HepG2 (cell line): ENCODE results near the gene MRNIP. TPM values are rescaled to one million over a fixed set of nuclear protein-coding genes. Genes with fewer than 3 reads are reported as not detected.

Source experiments
- BCL6 ChIP-seq: IDR thresholded peaks from 2 replicates; pipeline ENCODE4 v1.6.1; 2016; ENCODE audit warnings: missing genetic modification reagents, missing compliant biosample characterization
- BRD4 ChIP-seq: sonication (generic); formaldehyde crosslinking; IDR thresholded peaks from 2 replicates; pipeline ENCODE4 v1.4.0; 2020; ENCODE audit warnings: missing genetic modification reagents
- CSRNP2 ChIP-seq: sonication (generic); formaldehyde crosslinking; conservative IDR thresholded peaks from 2 replicates; pipeline ENCODE4 v1.8.0; 2022; ENCODE audit warnings: low read depth, missing genetic modification reagents
- FOXP4 ChIP-seq: sonication (generic); formaldehyde crosslinking; IDR thresholded peaks from 2 replicates; pipeline ENCODE4 v1.4.0; 2020; ENCODE audit warnings: missing genetic modification reagents
- HCFC1 ChIP-seq: fragments of 150-350 bp; IDR thresholded peaks from 2 replicates; pipeline ENCODE4 v1.6.1; 2014; ENCODE audit warnings: low read depth, low read length
- HNRNPLL ChIP-seq: fragments of 200-400 bp; formaldehyde crosslinking; IDR thresholded peaks from 2 replicates; pipeline ENCODE4 v1.6.1; 2017; ENCODE audit warnings: mild to moderate bottlenecking, low read depth, low read length; ENCODE audit not compliant: poor library complexity, severe bottlenecking
- HOXA5 ChIP-seq: sonication (generic); formaldehyde crosslinking; IDR thresholded peaks from 2 replicates; pipeline ENCODE4 v1.4.0; 2020; ENCODE audit warnings: missing genetic modification reagents
- PBX2 ChIP-seq: IDR thresholded peaks from 2 replicates; pipeline ENCODE4 v1.6.1; 2016; ENCODE audit warnings: control low read depth
- POGZ ChIP-seq: sonication (generic); formaldehyde crosslinking; IDR thresholded peaks from 2 replicates; pipeline ENCODE4 v1.4.0; 2020; ENCODE audit warnings: mild to moderate bottlenecking, missing genetic modification reagents
- RBM22 ChIP-seq: fragments of 200-400 bp; formaldehyde crosslinking; optimal IDR thresholded peaks from 2 replicates; pipeline ENCODE3; 2017; ENCODE audit warnings: mild to moderate bottlenecking, low read length, moderate library complexity
- RFX3 ChIP-seq: IDR thresholded peaks from 2 replicates; pipeline ENCODE4 v1.6.1; 2016; ENCODE audit warnings: missing biosample characterization, missing genetic modification reagents
- STAG1 ChIP-seq: sonication (generic); formaldehyde crosslinking; IDR thresholded peaks from 2 replicates; pipeline ENCODE4 v1.4.0; 2020; ENCODE audit warnings: missing genetic modification reagents
- TARDBP ChIP-seq: sonication (generic); formaldehyde crosslinking; IDR thresholded peaks from 2 replicates; pipeline ENCODE4 v1.8.0; 2022; ENCODE audit warnings: mild to moderate bottlenecking, missing genetic modification reagents
- YY1 ChIP-seq: IDR thresholded peaks from 2 replicates; pipeline ENCODE4 v1.6.1; 2011; ENCODE audit warnings: low read length, low read depth, moderate library complexity, mild to moderate bottlenecking; ENCODE audit not compliant: insufficient read depth, insufficient replicate concordance
- ZFP36 ChIP-seq: fragments of 150-350 bp; IDR thresholded peaks from 2 replicates; pipeline ENCODE4 v1.6.1; 2018; ENCODE audit warnings: borderline replicate concordance, low read length, low read depth; ENCODE audit not compliant: partially characterized antibody
- ZNF274 ChIP-seq: sonication (generic); formaldehyde crosslinking; IDR thresholded peaks from 2 replicates; pipeline ENCODE4 v1.5.1; 2020; ENCODE audit warnings: mild to moderate bottlenecking, missing genetic modification reagents
- ZNF431 ChIP-seq: sonication (generic); formaldehyde crosslinking; IDR thresholded peaks from 2 replicates; pipeline ENCODE4 v1.9.0; 2022; ENCODE audit warnings: missing genetic modification reagents, low read depth, mild to moderate bottlenecking, borderline replicate concordance
- ZNF546 ChIP-seq: sonication (generic); formaldehyde crosslinking; conservative IDR thresholded peaks from 2 replicates; pipeline ENCODE4 v1.8.1; 2023; ENCODE audit warnings: mild to moderate bottlenecking, missing genetic modification reagents
- ZNF567 ChIP-seq: sonication (generic); formaldehyde crosslinking; IDR thresholded peaks from 2 replicates; pipeline ENCODE4 v1.8.1; 2023; ENCODE audit warnings: mild to moderate bottlenecking, missing genetic modification reagents, borderline replicate concordance
- ZNF709 ChIP-seq: sonication (generic); formaldehyde crosslinking; IDR thresholded peaks from 2 replicates; pipeline ENCODE4 v1.5.0; 2020; ENCODE audit warnings: mild to moderate bottlenecking, missing genetic modification reagents
- polyA plus RNA-seq, 8 experiments: library from polyadenylated mRNA; depleted of rRNA in 3 of 8; stranded (reverse) in 7 of 8; unstranded in 1 of 8; fragments of >200 nt; fragmentation: Illumina TruSeq in 4 of 8; extraction: Trizol in 4 of 8; gene quantifications; 2 replicates each; pipeline versions ENCODE4 v1.2.1 to v1.2.3, GENCODE V29; 2011 to 2016; ENCODE audit warnings: low read depth in 4 of 8, missing spikeins in 1 of 8, mixed read lengths in 1 of 8; ENCODE audit not compliant: insufficient read depth in 1 of 8
- total RNA-seq, 5 experiments: library from RNA; depleted of rRNA; stranded (reverse); fragments of >200 nt; fragmentation: Illumina TruSeq; extraction: Trizol; gene quantifications; 2 replicates each; pipeline ENCODE4 v1.2.3, GENCODE V29; 2016; ENCODE audit warnings: low read depth in 1 of 5
- TF ChIP-seq, protein P1 (sequence below): sonication (generic); formaldehyde crosslinking; IDR thresholded peaks from 2 replicates; pipeline ENCODE4 v1.5.0; 2020; ENCODE audit warnings: missing genetic modification reagents

MRNIP gene
- total and polyA plus RNA-seq, 2 of the 13 experiments (the other 11 are each of a cell fraction or from before 2014, with no cell fraction given): 15.5 to 34.1 TPM

- TF ChIP-seq STAG1 (CRISPR knock-in tag): no peak
- TF ChIP-seq HNRNPLL: no peak
- peak; percentile 39; the same call in 1 of the 2 replicates for TF ChIP-seq BCL6 (CRISPR knock-in tag)
- no peak for TF ChIP-seq ZNF431 (CRISPR knock-in tag)
- TF ChIP-seq BRD4 (CRISPR knock-in tag): no peak
- no peak for TF ChIP-seq HCFC1
- TF ChIP-seq YY1: peak; percentile 80
- TF ChIP-seq ZNF274 (CRISPR knock-in tag): no peak
- TF ChIP-seq TARDBP (CRISPR knock-in tag): peak; percentile 10; the same call in 1 of the 2 replicates
- no peak for TF ChIP-seq PBX2 (CRISPR knock-in tag)
- no peak for TF ChIP-seq ZFP36
- no peak for TF ChIP-seq POGZ (CRISPR knock-in tag)
- no peak for TF ChIP-seq RBM22
- peak; percentile 84; the same call in 1 of the 2 replicates for TF ChIP-seq ZNF709 (CRISPR knock-in tag)
- TF ChIP-seq HOXA5 (CRISPR knock-in tag): 0 out of 2 replicates have a peak, but pooled peaks have one; percentile 57
- TF ChIP-seq ZNF546: peak; percentile 64; the same call in 1 of the 2 replicates
- TF ChIP-seq CSRNP2 (CRISPR knock-in tag): 0 out of 2 replicates have a peak, but pooled peaks have one; percentile 71
- TF ChIP-seq ZNF567 (CRISPR knock-in tag): 0 out of 2 replicates have a peak, but pooled peaks have one; percentile 55
- peak; percentile 33; the same call in 1 of the 2 replicates for TF ChIP-seq FOXP4 (CRISPR knock-in tag)
- TF ChIP-seq RFX3 (CRISPR knock-in tag): no peak
- TF ChIP-seq, protein P1, sequence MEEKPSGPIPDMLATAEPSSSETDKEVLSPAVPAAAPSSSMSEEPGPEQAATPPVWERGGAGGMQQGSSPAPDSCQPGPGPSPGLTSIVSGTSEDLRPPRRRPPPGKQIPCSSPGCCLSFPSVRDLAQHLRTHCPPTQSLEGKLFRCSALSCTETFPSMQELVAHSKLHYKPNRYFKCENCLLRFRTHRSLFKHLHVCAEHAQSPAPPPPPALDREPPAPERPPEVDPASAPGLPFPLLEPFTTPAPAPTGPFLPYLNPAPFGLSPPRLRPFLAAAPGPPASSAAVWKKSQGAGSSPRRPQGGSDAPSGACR (CRISPR knock-in tag): peak; percentile 56; the same call in 1 of the 2 replicates
Observed at GRCh38 chr5:179820483-179821297, 37.9 kb downstream of the MRNIP start, which contains the start of gene SQSTM1 (continued).
